ENCODE measurements around the gene JSRP1.

The JSRP1 gene

GRCh38 chr19:2280633-2281264, 24.5 kb upstream of the JSRP1 start:
- no peak overlapping the region for H3K4me3 ChIP-seq (ENCODE audit: insufficient read length, low read depth)
- H3K36me3 ChIP-seq (ENCODE audit: insufficient read depth, insufficient read length, low read length) = peaks cover 4% of the 10 kb centered on the region
- peaks cover 23% of the 10 kb centered on the region for H3K27me3 ChIP-seq (ENCODE audit: insufficient read depth, insufficient read length)
- TF ChIP-seq SUZ12 (IDR thresholded peaks at IDR 0.05; ENCODE audit: extremely low read depth, insufficient read depth, insufficient read length) (no peak), YY1 (IDR thresholded peaks at IDR 0.05; ENCODE audit: insufficient read depth, insufficient read length) (no peak), ZNF274 (IDR thresholded peaks at IDR 0.05; ENCODE audit: low read depth, low read length) (no peak)
- DNase-seq (ENCODE audit: low read depth, low spot score) = no peak
- H3K9me3 ChIP-seq (ENCODE audit: insufficient read depth, low read length) = no peaks in the 10 kb centered on the region
- peaks cover 6% of the 10 kb centered on the region for H3K4me1 ChIP-seq (ENCODE audit: insufficient read depth, insufficient read length)
- no peak overlapping the region for H3K9ac ChIP-seq (ENCODE audit: insufficient read length, low read depth)

DNA sequence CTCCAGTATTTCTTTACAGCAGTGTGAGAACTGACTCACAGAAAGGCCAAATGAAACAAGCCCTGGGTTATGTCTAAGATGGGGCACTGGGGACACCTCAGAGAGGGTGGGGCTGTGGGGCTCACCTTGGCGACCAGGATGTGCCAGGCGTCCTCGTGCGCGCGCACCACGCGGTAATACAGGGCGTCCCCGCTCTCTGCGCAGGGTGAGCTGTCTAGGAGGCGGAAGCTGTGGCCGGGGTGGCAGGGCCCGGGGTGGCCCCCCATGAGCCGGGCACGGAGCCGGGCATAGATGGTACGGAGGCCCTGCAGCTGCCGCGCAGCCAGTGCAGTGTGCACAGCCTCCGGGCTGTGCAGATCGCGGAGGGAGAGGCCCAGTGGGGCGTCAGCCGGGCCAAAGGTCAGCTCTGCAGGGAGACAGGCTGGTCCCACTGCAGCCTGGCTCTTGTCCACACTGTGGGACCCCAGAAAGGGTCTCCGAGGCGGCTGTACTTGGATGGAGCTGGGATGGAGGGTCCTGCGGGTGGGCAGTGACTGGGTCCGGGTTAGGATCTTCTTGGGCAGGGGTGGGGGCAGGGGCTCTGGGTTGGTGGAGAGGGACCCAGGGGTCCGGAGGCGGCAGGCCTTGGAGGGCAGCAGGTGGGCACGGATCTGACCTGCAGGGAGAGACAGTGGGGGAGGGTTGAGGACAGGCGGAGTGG, 22.4 kb upstream of the JSRP1 start:
- no peaks in the 10 kb centered on the region for H3K9me3 ChIP-seq (ENCODE audit: insufficient read depth, low read length)
- peaks cover 20% of the 10 kb centered on the region for H3K4me1 ChIP-seq (ENCODE audit: insufficient read depth, insufficient read length)
- H3K27me3 ChIP-seq (ENCODE audit: insufficient read depth, insufficient read length) = peaks cover 19% of the 10 kb centered on the region
- no peak for DNase-seq (ENCODE audit: low read depth, low spot score)
- no peak overlapping the region for H3K9ac ChIP-seq (ENCODE audit: insufficient read length, low read depth)
- TF ChIP-seq YY1 (IDR thresholded peaks at IDR 0.05; ENCODE audit: insufficient read depth, insufficient read length) (no peak), ZNF274 (IDR thresholded peaks at IDR 0.05; ENCODE audit: low read depth, low read length) (no peak), SUZ12 (IDR thresholded peaks at IDR 0.05; ENCODE audit: extremely low read depth, insufficient read depth, insufficient read length) (no peak)
- peaks cover 11% of the 10 kb centered on the region for H3K36me3 ChIP-seq (ENCODE audit: insufficient read depth, insufficient read length, low read length)
- H3K4me3 ChIP-seq (ENCODE audit: insufficient read length, low read depth) = no peak overlapping the region

DNA sequence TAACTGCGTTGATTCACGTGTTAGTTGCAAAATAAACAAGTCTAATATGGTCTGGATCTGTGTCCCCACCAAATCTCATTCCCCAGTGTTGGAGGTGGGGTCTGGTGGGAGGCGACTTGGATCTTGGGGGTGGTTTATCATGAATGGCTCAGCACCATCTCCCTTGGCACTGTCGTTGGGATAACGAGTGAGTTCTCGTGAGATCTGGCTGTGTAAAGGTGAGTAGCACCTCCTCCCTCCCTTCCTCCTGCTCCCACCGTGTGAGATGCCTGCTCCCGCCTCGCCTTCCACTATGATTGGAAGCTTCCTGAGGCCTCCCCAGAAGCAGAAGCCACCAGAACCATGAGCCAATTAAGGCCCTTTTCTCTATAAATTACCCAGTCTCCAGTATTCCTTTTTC, 20.9 kb upstream of the JSRP1 start:
- Histone ChIP-seq H3K27me3 (ENCODE audit: insufficient read depth, insufficient read length) (peaks cover 7% of the 10 kb centered on the region), H3K36me3 (ENCODE audit: insufficient read depth, insufficient read length, low read length) (peaks cover 25% of the 10 kb centered on the region), H3K9me3 (ENCODE audit: insufficient read depth, low read length) (no peaks in the 10 kb centered on the region), H3K9ac (ENCODE audit: insufficient read length, low read depth) (no peak overlapping the region), H3K4me1 (ENCODE audit: insufficient read depth, insufficient read length) (peaks cover 25% of the 10 kb centered on the region), H3K4me3 (ENCODE audit: insufficient read length, low read depth) (no peak overlapping the region)
- no peak for DNase-seq (ENCODE audit: low read depth, low spot score)
- no peak for TF ChIP-seq SUZ12 (IDR thresholded peaks at IDR 0.05; ENCODE audit: extremely low read depth, insufficient read depth, insufficient read length)
- TF ChIP-seq ZNF274 (IDR thresholded peaks at IDR 0.05; ENCODE audit: low read depth, low read length) = no peak
- TF ChIP-seq YY1 (IDR thresholded peaks at IDR 0.05; ENCODE audit: insufficient read depth, insufficient read length) = no peak

- peak overlapping the region; percentile 42 for H3K9ac ChIP-seq (ENCODE audit: insufficient read length, low read depth)
- TF ChIP-seq SUZ12 (IDR thresholded peaks at IDR 0.05; ENCODE audit: extremely low read depth, insufficient read depth, insufficient read length) (no peak), YY1 (IDR thresholded peaks at IDR 0.05; ENCODE audit: insufficient read depth, insufficient read length) (no peak), ZNF274 (IDR thresholded peaks at IDR 0.05; ENCODE audit: low read depth, low read length) (no peak)
- H3K36me3 ChIP-seq (ENCODE audit: insufficient read depth, insufficient read length, low read length) = peaks cover 30% of the 10 kb centered on the region
- H3K4me1 ChIP-seq (ENCODE audit: insufficient read depth, insufficient read length) = peaks cover 29% of the 10 kb centered on the region
- H3K27me3 ChIP-seq (ENCODE audit: insufficient read depth, insufficient read length) = peaks cover under 1% of the 10 kb centered on the region
- H3K9me3 ChIP-seq (ENCODE audit: insufficient read depth, low read length) = no peaks in the 10 kb centered on the region
- no peak for DNase-seq (ENCODE audit: low read depth, low spot score)
- H3K4me3 ChIP-seq (ENCODE audit: insufficient read length, low read depth) = no peak overlapping the region
Observed at GRCh38 chr19:2276429-2276986, 20.3 kb upstream of the JSRP1 start.

- peaks cover 37% of the 10 kb centered on the region for H3K36me3 ChIP-seq (ENCODE audit: insufficient read depth, insufficient read length, low read length)
Observed at GRCh38 chr19:2275588-2276428, 19.6 kb upstream of the JSRP1 start.

GRCh38 chr19:2274931-2275535, 18.8 kb upstream of the JSRP1 start:
- peak overlapping the region; percentile 42 for H3K9ac ChIP-seq (ENCODE audit: insufficient read length, low read depth)
- H3K4me1 ChIP-seq (ENCODE audit: insufficient read depth, insufficient read length) = peaks cover 30% of the 10 kb centered on the region
- no peak overlapping the region for H3K4me3 ChIP-seq (ENCODE audit: insufficient read length, low read depth)
- no peaks in the 10 kb centered on the region for H3K9me3 ChIP-seq (ENCODE audit: insufficient read depth, low read length)
- TF ChIP-seq YY1 (IDR thresholded peaks at IDR 0.05; ENCODE audit: insufficient read depth, insufficient read length) (no peak), ZNF274 (IDR thresholded peaks at IDR 0.05; ENCODE audit: low read depth, low read length) (no peak), SUZ12 (IDR thresholded peaks at IDR 0.05; ENCODE audit: extremely low read depth, insufficient read depth, insufficient read length) (no peak)
- no peaks in the 10 kb centered on the region for H3K27me3 ChIP-seq (ENCODE audit: insufficient read depth, insufficient read length)
- H3K36me3 ChIP-seq (ENCODE audit: insufficient read depth, insufficient read length, low read length) = peaks cover 43% of the 10 kb centered on the region
- DNase-seq (ENCODE audit: low read depth, low spot score) = no peak

More at GRCh38 chr19:2275588-2276428, 19.6 kb upstream of the JSRP1 start:
- Histone ChIP-seq H3K4me1 (ENCODE audit: insufficient read depth, insufficient read length) (peaks cover 30% of the 10 kb centered on the region), H3K9ac (ENCODE audit: insufficient read length, low read depth) (peak overlapping the region; percentile 42), H3K9me3 (ENCODE audit: insufficient read depth, low read length) (no peaks in the 10 kb centered on the region), H3K27me3 (ENCODE audit: insufficient read depth, insufficient read length) (no peaks in the 10 kb centered on the region), H3K4me3 (ENCODE audit: insufficient read length, low read depth) (no peak overlapping the region)
- no peak for TF ChIP-seq SUZ12 (IDR thresholded peaks at IDR 0.05; ENCODE audit: extremely low read depth, insufficient read depth, insufficient read length)
- no peak for TF ChIP-seq ZNF274 (IDR thresholded peaks at IDR 0.05; ENCODE audit: low read depth, low read length)
- TF ChIP-seq YY1 (IDR thresholded peaks at IDR 0.05; ENCODE audit: insufficient read depth, insufficient read length) = no peak
- DNase-seq (ENCODE audit: low read depth, low spot score) = no peak
